ENCODE measurements around the gene TMEM185B. TPM values are rescaled to one million over a fixed set of nuclear protein-coding genes. Genes with fewer than 3 reads are reported as not detected.
"Not testable (repeated sequence)": the region's sequence is repeated elsewhere in the genome, so short reads cannot be mapped to it uniquely, and the experiment has no call there.

TMEM185B gene
- polyA plus RNA-seq, 10 donors, result 11.2 to 17.7 (median 15.3) TPM

GRCh38 chr2:120235681-120236080, 12.5 kb upstream of the TMEM185B start:
- DNase-seq, result no peak

GRCh38 chr2:120235158-120235557, 12.0 kb upstream of the TMEM185B start:
- not testable (repeated sequence) for DNase-seq

- DNase-seq, result no peak
Measured at GRCh38 chr2:120233292-120233691, 10.1 kb upstream of the TMEM185B start.

GRCh38 chr2:120231974-120232635, 8.9 kb upstream of the TMEM185B start:
- DNase-seq, result peak; percentile 26 to 80 (median 48)

GRCh38 chr2:120231564-120231973, 8.4 kb upstream of the TMEM185B start:
- no peak for DNase-seq

- no peak for DNase-seq
Measured at GRCh38 chr2:120230515-120231471, 7.6 kb upstream of the TMEM185B start.

GRCh38 chr2:120229341-120229740, 6.1 kb upstream of the TMEM185B start:
- no peak for DNase-seq

- no peak for DNase-seq
Measured at GRCh38 chr2:120228503-120228902, 5.3 kb upstream of the TMEM185B start.

- no peak for DNase-seq
Measured at GRCh38 chr2:120227111-120227991, 4.2 kb upstream of the TMEM185B start.

GRCh38 chr2:120226316-120226715, 3.1 kb upstream of the TMEM185B start:
- no peak for DNase-seq

GRCh38 chr2:120225549-120226065, 2.4 kb upstream of the TMEM185B start:
- no peak for DNase-seq

- DNase-seq, result no peak
Measured at GRCh38 chr2:120224735-120225548, 1.7 kb upstream of the TMEM185B start.

- DNase-seq, result no peak
Measured at GRCh38 chr2:120224256-120224655, 1.1 kb upstream of the TMEM185B start.

GRCh38 chr2:120222186-120223033, 790 bp downstream of the TMEM185B start:
- no peak for DNase-seq

- DNase-seq, result no peak
Measured at GRCh38 chr2:120221616-120222015, 1.6 kb downstream of the TMEM185B start.

GRCh38 chr2:120220756-120221155, 2.4 kb downstream of the TMEM185B start:
- DNase-seq, result no peak

GRCh38 chr2:120219766-120220165, 3.4 kb downstream of the TMEM185B start:
- DNase-seq, result no peak

- DNase-seq, result no peak
Measured at GRCh38 chr2:120219291-120219690, 3.9 kb downstream of the TMEM185B start.

GRCh38 chr2:120218181-120218580, 5.0 kb downstream of the TMEM185B start:
- DNase-seq, result no peak

- DNase-seq, result no peak
Measured at GRCh38 chr2:120210270-120210693, 12.9 kb downstream of the TMEM185B start.

Measured in muscle of back (tissue), 11 donors.